ENCODE data around the gene TBC1D5.
"Not testable (repeated sequence)": the region's sequence is repeated elsewhere in the genome, so short reads cannot be mapped to it uniquely, and the experiment has no call there.

TBC1D5 gene

DNA sequence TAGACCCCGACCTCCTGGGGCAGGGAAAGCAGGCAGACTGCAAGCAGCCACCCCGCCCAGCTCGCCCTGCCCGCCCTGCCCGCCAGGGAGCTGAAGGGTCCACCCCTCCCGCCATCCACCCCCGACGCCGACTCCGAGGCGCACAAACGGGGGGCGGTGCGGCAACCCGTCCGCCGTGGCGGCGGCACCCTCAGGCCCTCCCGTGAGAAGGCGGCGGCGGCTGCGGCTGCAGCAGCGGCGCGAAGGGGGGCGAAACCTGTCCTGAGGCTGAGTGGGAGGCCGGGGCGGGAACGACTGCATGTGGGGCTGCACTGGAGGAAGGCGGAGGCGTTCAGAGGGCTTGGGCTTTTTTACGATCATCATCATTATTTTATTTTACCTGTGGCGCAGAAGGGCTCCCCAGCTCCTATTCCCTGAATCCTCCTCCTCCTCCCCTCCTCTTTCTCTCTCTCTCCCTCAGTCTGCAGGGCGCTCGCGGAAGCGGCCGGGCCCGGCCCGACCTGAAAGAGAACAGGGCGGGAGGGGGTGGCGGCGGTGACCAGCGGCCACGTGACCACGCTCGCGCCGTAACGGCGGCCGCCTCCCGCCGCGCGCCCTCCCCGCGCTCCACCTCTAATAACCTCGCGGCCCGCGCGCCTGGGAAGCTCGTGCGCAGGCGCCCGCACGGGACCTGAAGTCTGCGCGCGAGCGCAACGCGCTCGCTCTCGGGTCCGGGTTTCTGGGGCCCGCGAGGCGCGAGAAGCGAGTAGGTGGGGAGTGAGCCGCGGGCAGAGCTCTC is at the start of gene TBC1D5:
Gene TBC1D5, minus strand, starts transcription at position 530 of the 778 bp plus-strand sequence. CDS start 234,061 bp downstream, outside the sequence.
- no peak within 1 kb of the TSS for H3K27ac ChIP-seq (ENCODE audit: low read length)
- H3K9me3 ChIP-seq (ENCODE audit: control insufficient read depth, insufficient read depth, low read length), result no peaks in the 10 kb centered on the region
- no peaks in the 10 kb centered on the region for H3K27me3 ChIP-seq (ENCODE audit: control insufficient read depth, insufficient read depth, low read length)
- peak within 1 kb of the TSS; percentile 67; the same call in 1 of the 2 replicates for H3K4me3 ChIP-seq (ENCODE audit: low read length)
- DNase-seq (ENCODE audit: low read depth, low spot score), result peak; percentile 72
- WGBS (ENCODE audit: insufficient coverage, insufficient read length), result no CpG with 5 or more reads among the region's 86 CpGs
- no peaks in the 10 kb centered on the region for H3K4me1 ChIP-seq (ENCODE audit: control insufficient read depth, insufficient read depth, low read length)
- H3K36me3 ChIP-seq (ENCODE audit: control insufficient read depth, insufficient read depth, low read length), result no peaks in the 10 kb centered on the region

- H3K4me1 ChIP-seq (ENCODE audit: control insufficient read depth, insufficient read depth, low read length), result no peaks in the 10 kb centered on the region
- WGBS (ENCODE audit: insufficient coverage, insufficient read length), result no CpG with 5 or more reads among the region's 1 CpG
- DNase-seq (ENCODE audit: low read depth, low spot score), result no peak
Measured at GRCh38 chr3:17783426-17783825, 41.0 kb upstream of the TBC1D5 start.

GRCh38 chr3:17782751-17783150 is 40.3 kb upstream of the TBC1D5 start:
- DNase-seq (ENCODE audit: low read depth, low spot score), result no peak
- H3K4me3 ChIP-seq (ENCODE audit: low read length), result no peak overlapping the region
- no peaks in the 10 kb centered on the region for H3K9me3 ChIP-seq (ENCODE audit: control insufficient read depth, insufficient read depth, low read length)
- no CpG with 5 or more reads among the region's 2 CpGs for WGBS (ENCODE audit: insufficient coverage, insufficient read length)
- H3K27me3 ChIP-seq (ENCODE audit: control insufficient read depth, insufficient read depth, low read length), result no peaks in the 10 kb centered on the region
- H3K36me3 ChIP-seq (ENCODE audit: control insufficient read depth, insufficient read depth, low read length), result no peaks in the 10 kb centered on the region
- H3K27ac ChIP-seq (ENCODE audit: low read length), result no peak overlapping the region
- H3K4me1 ChIP-seq (ENCODE audit: control insufficient read depth, insufficient read depth, low read length), result no peaks in the 10 kb centered on the region

More at GRCh38 chr3:17783426-17783825, 41.0 kb upstream of the TBC1D5 start:
- Histone ChIP-seq H3K4me3 (ENCODE audit: low read length) (no peak overlapping the region), H3K27ac (ENCODE audit: low read length) (no peak overlapping the region), H3K36me3 (ENCODE audit: control insufficient read depth, insufficient read depth, low read length) (no peaks in the 10 kb centered on the region), H3K9me3 (ENCODE audit: control insufficient read depth, insufficient read depth, low read length) (no peaks in the 10 kb centered on the region), H3K27me3 (ENCODE audit: control insufficient read depth, insufficient read depth, low read length) (no peaks in the 10 kb centered on the region)

- H3K36me3 ChIP-seq (ENCODE audit: control insufficient read depth, insufficient read depth, low read length); H3K27ac ChIP-seq (ENCODE audit: low read length); H3K27me3 ChIP-seq (ENCODE audit: control insufficient read depth, insufficient read depth, low read length); H3K4me1 ChIP-seq (ENCODE audit: control insufficient read depth, insufficient read depth, low read length); H3K9me3 ChIP-seq (ENCODE audit: control insufficient read depth, insufficient read depth, low read length); H3K4me3 ChIP-seq (ENCODE audit: low read length); DNase-seq (ENCODE audit: low read depth, low spot score): not testable (repeated sequence)
- WGBS (ENCODE audit: insufficient coverage, insufficient read length), result no CpG with 5 or more reads among the region's 2 CpGs
Measured at GRCh38 chr3:17780369-17780768, 37.9 kb upstream of the TBC1D5 start.

GRCh38 chr3:17779304-17780250 is 37.1 kb upstream of the TBC1D5 start:
- H3K27me3 ChIP-seq (ENCODE audit: control insufficient read depth, insufficient read depth, low read length); H3K36me3 ChIP-seq (ENCODE audit: control insufficient read depth, insufficient read depth, low read length); H3K27ac ChIP-seq (ENCODE audit: low read length); DNase-seq (ENCODE audit: low read depth, low spot score); H3K4me3 ChIP-seq (ENCODE audit: low read length); H3K9me3 ChIP-seq (ENCODE audit: control insufficient read depth, insufficient read depth, low read length); H3K4me1 ChIP-seq (ENCODE audit: control insufficient read depth, insufficient read depth, low read length): not testable (repeated sequence)
- whole genome bisulfite sequencing (ENCODE audit: insufficient coverage, insufficient read length), result no CpG with 5 or more reads among the region's 7 CpGs

- H3K27ac ChIP-seq (ENCODE audit: low read length); H3K4me1 ChIP-seq (ENCODE audit: control insufficient read depth, insufficient read depth, low read length); H3K9me3 ChIP-seq (ENCODE audit: control insufficient read depth, insufficient read depth, low read length); H3K4me3 ChIP-seq (ENCODE audit: low read length); DNase-seq (ENCODE audit: low read depth, low spot score); H3K27me3 ChIP-seq (ENCODE audit: control insufficient read depth, insufficient read depth, low read length); H3K36me3 ChIP-seq (ENCODE audit: control insufficient read depth, insufficient read depth, low read length): not testable (repeated sequence)
- no CpG with 5 or more reads among the region's 6 CpGs for WGBS (ENCODE audit: insufficient coverage, insufficient read length)
Measured at GRCh38 chr3:17777326-17777725, 34.9 kb upstream of the TBC1D5 start.

DNA sequence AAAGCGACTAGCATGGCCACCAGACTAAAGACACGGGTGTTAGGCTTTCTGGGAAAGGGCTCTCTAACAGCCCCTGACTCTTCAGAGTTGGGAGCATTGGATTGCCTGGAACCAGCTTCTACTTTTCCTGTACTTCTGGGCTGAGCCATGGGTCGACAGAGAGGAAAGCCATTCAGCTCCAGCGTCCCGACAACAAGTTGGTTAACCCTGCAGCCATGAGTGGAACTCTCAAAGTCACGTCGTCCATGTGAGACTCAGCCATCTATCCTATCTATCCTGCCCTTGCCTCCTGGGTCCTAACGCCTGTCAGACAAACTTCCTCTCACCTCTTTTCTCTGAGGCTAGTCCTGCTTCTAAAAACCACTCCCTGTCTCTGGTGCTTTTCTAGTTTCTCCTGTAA is 32.6 kb upstream of the TBC1D5 start:
- no peak for DNase-seq (ENCODE audit: low read depth, low spot score)
- no CpG with 5 or more reads among the region's 8 CpGs for WGBS (ENCODE audit: insufficient coverage, insufficient read length)
- H3K27ac ChIP-seq (ENCODE audit: low read length), result no peak overlapping the region
- H3K9me3 ChIP-seq (ENCODE audit: control insufficient read depth, insufficient read depth, low read length), result no peaks in the 10 kb centered on the region
- no peak overlapping the region for H3K4me3 ChIP-seq (ENCODE audit: low read length)
- no peaks in the 10 kb centered on the region for H3K36me3 ChIP-seq (ENCODE audit: control insufficient read depth, insufficient read depth, low read length)
- no peaks in the 10 kb centered on the region for H3K4me1 ChIP-seq (ENCODE audit: control insufficient read depth, insufficient read depth, low read length)
- H3K27me3 ChIP-seq (ENCODE audit: control insufficient read depth, insufficient read depth, low read length), result no peaks in the 10 kb centered on the region

DNA sequence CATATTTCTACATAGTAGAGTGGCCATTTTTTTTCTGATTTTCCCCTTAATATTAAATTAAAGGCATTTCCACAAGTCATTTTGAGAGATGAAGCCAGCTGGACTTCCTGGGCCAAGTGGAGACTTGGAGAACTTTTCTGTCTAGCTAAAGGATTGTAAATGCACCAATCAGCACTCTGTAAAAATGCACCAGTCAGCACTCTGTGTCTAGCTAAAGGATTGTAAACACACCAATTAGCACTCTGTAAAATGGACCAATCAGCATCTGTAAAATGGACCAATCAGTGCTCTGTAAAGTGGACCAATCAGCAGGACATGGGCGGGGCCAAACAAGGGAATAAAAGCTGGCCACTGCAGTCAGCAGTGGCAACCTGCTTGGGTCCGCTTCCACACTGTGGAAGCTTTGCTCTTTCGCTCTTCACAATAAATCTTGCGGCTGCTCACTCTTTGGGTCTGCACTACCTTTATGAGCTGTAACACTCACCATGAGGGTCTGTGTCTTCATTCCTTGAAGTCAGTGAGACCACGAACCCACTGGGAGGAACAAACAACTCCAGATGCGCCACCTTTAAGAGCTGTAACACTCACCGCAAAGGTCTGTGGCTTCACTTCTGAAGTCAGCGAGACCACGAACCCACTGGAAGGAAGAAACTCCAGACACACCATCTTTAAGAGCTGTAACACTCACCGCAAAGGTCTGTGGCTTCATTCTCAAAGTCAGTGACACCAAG is 31.9 kb upstream of the TBC1D5 start:
- not testable (repeated sequence) for H3K4me1 ChIP-seq (ENCODE audit: control insufficient read depth, insufficient read depth, low read length); H3K27ac ChIP-seq (ENCODE audit: low read length); H3K27me3 ChIP-seq (ENCODE audit: control insufficient read depth, insufficient read depth, low read length); DNase-seq (ENCODE audit: low read depth, low spot score); H3K36me3 ChIP-seq (ENCODE audit: control insufficient read depth, insufficient read depth, low read length); H3K9me3 ChIP-seq (ENCODE audit: control insufficient read depth, insufficient read depth, low read length); H3K4me3 ChIP-seq (ENCODE audit: low read length)
- WGBS (ENCODE audit: insufficient coverage, insufficient read length), result no CpG with 5 or more reads among the region's 10 CpGs

GRCh38 chr3:17772556-17772955 is 30.1 kb upstream of the TBC1D5 start:
- Histone ChIP-seq H3K36me3 (ENCODE audit: control insufficient read depth, insufficient read depth, low read length) (no peaks in the 10 kb centered on the region), H3K9me3 (ENCODE audit: control insufficient read depth, insufficient read depth, low read length) (no peaks in the 10 kb centered on the region), H3K4me3 (ENCODE audit: low read length) (no peak overlapping the region), H3K27me3 (ENCODE audit: control insufficient read depth, insufficient read depth, low read length) (no peaks in the 10 kb centered on the region), H3K27ac (ENCODE audit: low read length) (no peak overlapping the region), H3K4me1 (ENCODE audit: control insufficient read depth, insufficient read depth, low read length) (no peaks in the 10 kb centered on the region)
- DNase-seq (ENCODE audit: low read depth, low spot score), result no peak
- WGBS (ENCODE audit: insufficient coverage, insufficient read length), result no CpG with 5 or more reads among the region's 3 CpGs

Measured in iPS DF 6.9 (cell line).